Measurements from ENCODE around the gene SP3.

DNA sequence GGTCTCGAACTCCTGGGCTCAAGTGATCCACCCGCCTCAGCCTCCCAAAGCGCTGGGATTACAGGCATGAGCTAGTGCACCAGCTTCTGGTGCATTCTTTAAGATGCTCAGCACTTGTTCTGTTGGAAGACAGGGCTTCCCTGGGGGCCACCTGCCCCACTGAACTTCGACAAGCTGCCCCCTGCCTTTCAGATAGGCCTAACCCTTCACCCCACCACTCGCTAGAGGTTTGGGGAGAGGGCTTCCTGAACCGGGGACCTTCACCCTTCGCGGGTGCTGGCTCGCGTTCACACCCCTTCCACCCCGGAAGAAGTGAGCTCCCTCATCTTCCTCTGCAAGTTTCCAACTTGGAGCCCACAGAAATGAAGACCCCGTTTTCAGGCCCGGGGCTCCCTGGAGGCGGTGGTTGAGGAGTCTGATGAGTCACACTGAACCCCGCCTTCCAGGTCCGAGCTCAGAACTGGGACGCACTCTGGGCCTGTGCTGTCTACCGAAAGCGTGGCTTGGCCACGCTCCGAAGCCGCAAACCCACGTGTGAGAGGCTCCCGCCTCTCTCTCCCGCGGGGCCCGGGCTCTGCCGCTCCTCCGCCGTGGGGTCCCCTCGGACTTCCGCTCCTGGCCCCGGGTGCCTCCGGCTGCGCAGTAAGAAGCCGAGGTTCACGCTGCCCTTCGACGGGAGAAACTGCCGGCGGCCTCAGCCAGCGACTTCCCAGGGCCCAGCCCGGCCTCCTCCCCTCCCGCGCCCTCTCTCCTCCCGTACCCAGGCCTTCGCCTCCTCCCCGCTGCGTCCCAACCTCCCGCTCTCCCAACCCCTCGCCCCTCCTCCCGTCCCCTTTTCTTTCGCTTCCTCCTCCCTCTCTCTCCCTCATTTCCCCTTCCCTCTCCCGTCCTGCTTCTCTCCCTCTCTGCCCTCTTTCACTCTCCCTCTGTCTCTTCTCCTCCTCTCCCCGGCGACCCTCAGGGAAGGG is 47.5 kb upstream of the SP3 start:
- TF ChIP-seq, protein P1, sequence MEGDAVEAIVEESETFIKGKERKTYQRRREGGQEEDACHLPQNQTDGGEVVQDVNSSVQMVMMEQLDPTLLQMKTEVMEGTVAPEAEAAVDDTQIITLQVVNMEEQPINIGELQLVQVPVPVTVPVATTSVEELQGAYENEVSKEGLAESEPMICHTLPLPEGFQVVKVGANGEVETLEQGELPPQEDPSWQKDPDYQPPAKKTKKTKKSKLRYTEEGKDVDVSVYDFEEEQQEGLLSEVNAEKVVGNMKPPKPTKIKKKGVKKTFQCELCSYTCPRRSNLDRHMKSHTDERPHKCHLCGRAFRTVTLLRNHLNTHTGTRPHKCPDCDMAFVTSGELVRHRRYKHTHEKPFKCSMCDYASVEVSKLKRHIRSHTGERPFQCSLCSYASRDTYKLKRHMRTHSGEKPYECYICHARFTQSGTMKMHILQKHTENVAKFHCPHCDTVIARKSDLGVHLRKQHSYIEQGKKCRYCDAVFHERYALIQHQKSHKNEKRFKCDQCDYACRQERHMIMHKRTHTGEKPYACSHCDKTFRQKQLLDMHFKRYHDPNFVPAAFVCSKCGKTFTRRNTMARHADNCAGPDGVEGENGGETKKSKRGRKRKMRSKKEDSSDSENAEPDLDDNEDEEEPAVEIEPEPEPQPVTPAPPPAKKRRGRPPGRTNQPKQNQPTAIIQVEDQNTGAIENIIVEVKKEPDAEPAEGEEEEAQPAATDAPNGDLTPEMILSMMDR (IDR thresholded peaks at IDR 0.05; ENCODE audit: low read depth, low read length, poor library complexity, severe bottlenecking): no peak
- no peak for TF ChIP-seq EZH2phosphoT487 (IDR thresholded peaks at IDR 0.05; ENCODE audit: borderline replicate concordance, low read length)
